Spleen (tissue), 7 donors: Measurements from ENCODE around the gene NAT8L.

Source experiments
- POLR2A ChIP-seq, 3 donors: fragments of 450-650 bp; IDR thresholded peaks; one replicate each; pipeline ENCODE4 v1.5.1; 2017; ENCODE audit warnings: antibody characterized with exemption in 3 of 3, mild to moderate bottlenecking in 1 of 3
- POLR2AphosphoS5 ChIP-seq, 3 donors: sonication (generic); formaldehyde crosslinking; IDR thresholded peaks; one replicate each; pipeline ENCODE4 v1.5.1; 2017; ENCODE audit warnings: antibody characterized with exemption in 3 of 3
- TF ChIP-seq, protein P1 (sequence below), 11 experiments: fragments of 200-600 bp in 7 of 11; fragments of 450-650 bp in 4 of 11; sonication (generic) in 4 of 11; IDR thresholded peaks in 8 of 11; conservative IDR thresholded peaks in 3 of 11; 1 replicate in 7 of 11; 2 replicates in 4 of 11; pipeline versions ENCODE4 v1.4.0 to v1.8.0; 2016 to 2021; ENCODE audit warnings: antibody characterized with exemption in 11 of 11, inconsistent platforms in 4 of 11, mild to moderate bottlenecking in 1 of 11
- donor health status: DM: no; HTN: no; CAD: no; lungs with moderate emphysema.
- donor health status: DM: no; HTN: no; CAD: no.
- donor health status: DM: no; HTN: no; CAD: no.

DNA sequence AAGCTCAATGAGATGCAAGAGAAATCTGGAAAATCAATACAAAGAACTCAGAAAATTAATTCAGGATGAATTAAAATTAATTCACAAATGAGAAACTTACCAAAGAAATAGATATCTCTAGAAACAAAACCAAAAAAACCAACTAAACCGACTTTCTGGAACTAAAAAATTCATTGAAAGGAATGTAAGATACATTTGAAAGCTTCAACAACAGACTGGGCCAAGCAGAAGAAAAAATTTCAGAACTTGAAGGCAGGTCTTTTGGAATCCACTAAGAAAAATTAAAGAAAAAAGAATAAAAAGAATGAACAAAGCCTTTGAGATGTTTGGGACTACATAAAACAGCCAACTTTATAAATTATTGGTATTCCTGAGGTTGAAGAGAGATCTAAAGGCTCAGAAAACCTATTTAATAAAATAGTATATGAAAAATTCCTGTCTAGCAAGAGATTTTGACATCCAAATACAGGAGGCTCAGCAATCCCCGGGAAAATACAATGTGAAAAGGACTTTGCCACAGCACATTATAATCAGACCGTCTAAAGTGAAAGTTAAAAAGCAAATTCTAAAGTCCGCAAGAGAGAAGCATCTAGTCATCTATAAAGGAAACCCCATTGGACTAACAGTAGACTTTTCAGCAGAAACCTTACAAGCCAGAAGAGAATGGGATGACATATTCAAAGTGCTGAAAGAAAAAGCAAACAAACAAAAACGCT is 44.2 kb downstream of the NAT8L start:
- TF ChIP-seq, protein P1, sequence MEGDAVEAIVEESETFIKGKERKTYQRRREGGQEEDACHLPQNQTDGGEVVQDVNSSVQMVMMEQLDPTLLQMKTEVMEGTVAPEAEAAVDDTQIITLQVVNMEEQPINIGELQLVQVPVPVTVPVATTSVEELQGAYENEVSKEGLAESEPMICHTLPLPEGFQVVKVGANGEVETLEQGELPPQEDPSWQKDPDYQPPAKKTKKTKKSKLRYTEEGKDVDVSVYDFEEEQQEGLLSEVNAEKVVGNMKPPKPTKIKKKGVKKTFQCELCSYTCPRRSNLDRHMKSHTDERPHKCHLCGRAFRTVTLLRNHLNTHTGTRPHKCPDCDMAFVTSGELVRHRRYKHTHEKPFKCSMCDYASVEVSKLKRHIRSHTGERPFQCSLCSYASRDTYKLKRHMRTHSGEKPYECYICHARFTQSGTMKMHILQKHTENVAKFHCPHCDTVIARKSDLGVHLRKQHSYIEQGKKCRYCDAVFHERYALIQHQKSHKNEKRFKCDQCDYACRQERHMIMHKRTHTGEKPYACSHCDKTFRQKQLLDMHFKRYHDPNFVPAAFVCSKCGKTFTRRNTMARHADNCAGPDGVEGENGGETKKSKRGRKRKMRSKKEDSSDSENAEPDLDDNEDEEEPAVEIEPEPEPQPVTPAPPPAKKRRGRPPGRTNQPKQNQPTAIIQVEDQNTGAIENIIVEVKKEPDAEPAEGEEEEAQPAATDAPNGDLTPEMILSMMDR (IDR thresholded peaks at IDR 0.05 in 8 of 11, conservative IDR thresholded peaks at IDR 0.05 in 3 of 11): no peak
- TF ChIP-seq POLR2A (IDR thresholded peaks at IDR 0.05) (no peak), POLR2AphosphoS5 (IDR thresholded peaks at IDR 0.05) (no peak)
